Neuron (in vitro differentiated cells): ENCODE data around the gene MPZL2.

ENCODE experiments used
- H2AFZ ChIP-seq: one replicate; pipeline ENCODE4 v1.6.1; 2013; ENCODE audit warnings: low read depth, mild to moderate bottlenecking, inconsistent platforms, low read length, moderate library complexity
- H3K27me3 ChIP-seq: one replicate; pipeline ENCODE4 v1.6.1; 2013; ENCODE audit warnings: low read length; ENCODE audit not compliant: insufficient read depth
- H3K36me3 ChIP-seq: one replicate; pipeline ENCODE4 v1.6.1; 2013; ENCODE audit warnings: low read length; ENCODE audit not compliant: insufficient read depth
- H3K4me1 ChIP-seq: one replicate; pipeline ENCODE4 v1.6.1; 2013; ENCODE audit warnings: low read length; ENCODE audit not compliant: insufficient read depth
- H3K4me3 ChIP-seq: 2 replicates; pipeline ENCODE4 v1.5.1; 2013; ENCODE audit warnings: mild to moderate bottlenecking, low read length, moderate library complexity
- H3K9me3 ChIP-seq: one replicate; pipeline ENCODE4 v1.6.1; 2013; ENCODE audit warnings: low read length

MPZL2 gene

GRCh38 chr11:118276422-118276821 lies 12.3 kb upstream of the MPZL2 start:
- Histone ChIP-seq H3K9me3 (no peaks in the 10 kb centered on the region), H3K4me3 (no peak overlapping the region), H3K27me3 (peaks cover 32% of the 10 kb centered on the region), H3K4me1 (no peaks in the 10 kb centered on the region), H2AFZ (no peak overlapping the region), H3K36me3 (no peaks in the 10 kb centered on the region)

- H3K27me3 ChIP-seq, result peaks cover 30% of the 10 kb centered on the region
- no peaks in the 10 kb centered on the region for H3K4me1 ChIP-seq
These were observed 11.1 kb upstream of the MPZL2 start for GRCh38 chr11:118275176-118275575.

GRCh38 chr11:118274186-118274585 lies 10.1 kb upstream of the MPZL2 start:
- no peak overlapping the region for H2AFZ ChIP-seq
- peaks cover 35% of the 10 kb centered on the region for H3K27me3 ChIP-seq

More at GRCh38 chr11:118275176-118275575, 11.1 kb upstream of the MPZL2 start:
- no peaks in the 10 kb centered on the region for H3K9me3 ChIP-seq
- H2AFZ ChIP-seq, result no peak overlapping the region
- no peaks in the 10 kb centered on the region for H3K36me3 ChIP-seq
- H3K4me3 ChIP-seq, result no peak overlapping the region

GRCh38 chr11:118272001-118272400 lies 7.9 kb upstream of the MPZL2 start:
- Histone ChIP-seq H2AFZ (no peak overlapping the region), H3K4me3 (no peak overlapping the region), H3K9me3 (no peaks in the 10 kb centered on the region), H3K36me3 (no peaks in the 10 kb centered on the region), H3K4me1 (no peaks in the 10 kb centered on the region), H3K27me3 (peaks cover 37% of the 10 kb centered on the region)

More at GRCh38 chr11:118274186-118274585, 10.1 kb upstream of the MPZL2 start:
- H3K4me1 ChIP-seq, result no peaks in the 10 kb centered on the region
- no peaks in the 10 kb centered on the region for H3K9me3 ChIP-seq
- H3K36me3 ChIP-seq, result no peaks in the 10 kb centered on the region
- no peak overlapping the region for H3K4me3 ChIP-seq

GRCh38 chr11:118267486-118267885 lies 3.4 kb upstream of the MPZL2 start:
- Histone ChIP-seq H3K36me3 (no peaks in the 10 kb centered on the region), H3K4me1 (no peaks in the 10 kb centered on the region), H2AFZ (no peak overlapping the region), H3K4me3 (no peak overlapping the region), H3K27me3 (peaks cover 64% of the 10 kb centered on the region), H3K9me3 (no peaks in the 10 kb centered on the region)

GRCh38 chr11:118265954-118266353 lies 1.9 kb upstream of the MPZL2 start:
- H3K4me1 ChIP-seq, result no peaks in the 10 kb centered on the region
- no peaks in the 10 kb centered on the region for H3K36me3 ChIP-seq
- no peak overlapping the region for H3K4me3 ChIP-seq
- no peaks in the 10 kb centered on the region for H3K9me3 ChIP-seq
- H3K27me3 ChIP-seq, result peaks cover 70% of the 10 kb centered on the region
- no peak overlapping the region for H2AFZ ChIP-seq

- Histone ChIP-seq H3K27me3 (peaks cover 79% of the 10 kb centered on the region), H3K9me3 (no peaks in the 10 kb centered on the region), H3K4me1 (no peaks in the 10 kb centered on the region), H2AFZ (no peak overlapping the region), H3K4me3 (no peak overlapping the region), H3K36me3 (no peaks in the 10 kb centered on the region)
These were observed 720 bp upstream of the MPZL2 start for GRCh38 chr11:118264569-118265465.

- Histone ChIP-seq H2AFZ (no peak overlapping the region), H3K9me3 (no peaks in the 10 kb centered on the region), H3K4me1 (no peaks in the 10 kb centered on the region), H3K4me3 (no peak overlapping the region), H3K27me3 (peaks cover 73% of the 10 kb centered on the region), H3K36me3 (no peaks in the 10 kb centered on the region)
These were observed 985 bp downstream of the MPZL2 start for GRCh38 chr11:118263112-118263511.

- H3K9me3 ChIP-seq, result no peaks in the 10 kb centered on the region
- H3K4me1 ChIP-seq, result no peaks in the 10 kb centered on the region
- H3K36me3 ChIP-seq, result no peaks in the 10 kb centered on the region
- peaks cover 52% of the 10 kb centered on the region for H3K27me3 ChIP-seq
- H2AFZ ChIP-seq, result no peak overlapping the region
- H3K4me3 ChIP-seq, result no peak overlapping the region
These were observed 3.7 kb downstream of the MPZL2 start for GRCh38 chr11:118260353-118260752.

GRCh38 chr11:118259138-118259537 lies 5.0 kb downstream of the MPZL2 start:
- Histone ChIP-seq H3K4me1 (no peaks in the 10 kb centered on the region), H2AFZ (no peak overlapping the region), H3K36me3 (no peaks in the 10 kb centered on the region), H3K9me3 (no peaks in the 10 kb centered on the region), H3K4me3 (no peak overlapping the region), H3K27me3 (peaks cover 39% of the 10 kb centered on the region)

- no peaks in the 10 kb centered on the region for H3K4me1 ChIP-seq
- H3K4me3 ChIP-seq, result no peak overlapping the region
- H2AFZ ChIP-seq, result no peak overlapping the region
- no peaks in the 10 kb centered on the region for H3K36me3 ChIP-seq
- peaks cover 32% of the 10 kb centered on the region for H3K27me3 ChIP-seq
- no peaks in the 10 kb centered on the region for H3K9me3 ChIP-seq
These were observed 5.7 kb downstream of the MPZL2 start for GRCh38 chr11:118258410-118258809.

GRCh38 chr11:118252688-118253087 lies 11.4 kb downstream of the MPZL2 start:
- H2AFZ ChIP-seq, result peak overlapping the region; percentile 98
- no peaks in the 10 kb centered on the region for H3K36me3 ChIP-seq
- H3K4me3 ChIP-seq, result peak overlapping the region; percentile 97
- no peaks in the 10 kb centered on the region for H3K9me3 ChIP-seq
- no peaks in the 10 kb centered on the region for H3K4me1 ChIP-seq
- peaks cover 12% of the 10 kb centered on the region for H3K27me3 ChIP-seq

- H2AFZ ChIP-seq, result peak within 1 kb of the TSS; percentile 98
- H3K27me3 ChIP-seq, result peaks cover 14% of the 10 kb centered on the region
- no peaks in the 10 kb centered on the region for H3K9me3 ChIP-seq
- H3K4me3 ChIP-seq, result peak within 1 kb of the TSS; percentile 97
- no peaks in the 10 kb centered on the region for H3K36me3 ChIP-seq
- no peaks in the 10 kb centered on the region for H3K4me1 ChIP-seq
These were observed 12.0 kb downstream of the MPZL2 start, which contains the start of gene MPZL3 for GRCh38 chr11:118251858-118252652. Gene MPZL3, minus strand, starts transcription at chr11:118252365. Its CDS starts 71 bp downstream, at chr11:118252294.
